NCI-H446 (cell line): ENCODE measurements around the gene FOXJ3.
A peak's percentile ranks its signal among the peaks of the same experiment; 100 is the strongest.

Experiments
- DNase-seq, 2 experiments: peaks; one replicate each; lab custom pipeline; 2025; lab: John Stamatoyannopoulos, UW

Gene FOXJ3

DNA sequence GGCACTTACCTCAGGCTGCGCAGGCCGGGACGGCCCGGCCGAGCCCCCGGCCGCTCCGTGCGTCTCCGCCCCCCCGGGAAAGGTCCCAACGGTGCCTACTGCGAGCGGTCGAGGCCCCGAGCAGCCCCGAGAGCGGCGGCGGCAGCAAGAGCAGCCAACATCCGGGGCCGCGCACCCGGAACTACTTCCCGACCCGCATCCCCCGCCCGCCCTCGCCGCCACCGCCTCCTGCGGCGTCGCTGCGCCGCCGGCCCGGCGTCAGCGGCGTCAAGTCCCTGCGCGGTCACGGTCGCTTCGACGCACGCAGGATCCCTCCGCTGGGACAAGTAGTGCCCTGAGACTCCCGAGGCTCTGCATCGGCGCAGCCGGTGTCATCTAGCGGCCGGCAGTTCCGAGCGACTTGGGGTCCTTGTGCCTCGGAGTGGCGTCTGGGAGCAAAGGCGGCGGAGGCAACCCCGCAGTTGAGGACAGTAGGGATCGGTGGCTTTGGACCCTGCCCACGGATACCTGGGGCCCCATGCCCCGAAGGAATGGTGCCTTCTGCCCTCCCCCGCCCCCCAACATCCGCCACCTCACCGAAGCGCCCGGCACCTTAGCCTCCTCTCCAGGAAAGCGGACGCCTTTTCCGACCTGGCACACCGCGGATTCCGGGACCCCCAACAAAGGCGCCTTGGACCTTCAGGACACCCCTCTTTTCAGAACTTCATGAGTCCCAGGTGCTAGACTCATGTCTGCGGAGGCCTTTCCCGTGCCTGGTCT, at the start of gene FOXJ3:
Gene FOXJ3, minus strand, starts transcription at position 186 of the 759 bp plus-strand sequence. CDS start 24,142 bp downstream, outside the sequence.
- peak; percentile 82 to 98 for DNase-seq

- DNase-seq: no peak
Observed at GRCh38 chr1:42381280-42381673, 46.2 kb upstream of the FOXJ3 start.

- DNase-seq: peak; percentile 41 to 85
Observed at GRCh38 chr1:42380586-42381279, 45.7 kb upstream of the FOXJ3 start, which contains the start of gene RIMKLA. Gene RIMKLA, plus strand, starts transcription at chr1:42380792. Its CDS starts 143 bp downstream, at chr1:42380935.

GRCh38 chr1:42379794-42380585, 45.0 kb upstream of the FOXJ3 start:
- peak; percentile 41 to 69 for DNase-seq

DNA sequence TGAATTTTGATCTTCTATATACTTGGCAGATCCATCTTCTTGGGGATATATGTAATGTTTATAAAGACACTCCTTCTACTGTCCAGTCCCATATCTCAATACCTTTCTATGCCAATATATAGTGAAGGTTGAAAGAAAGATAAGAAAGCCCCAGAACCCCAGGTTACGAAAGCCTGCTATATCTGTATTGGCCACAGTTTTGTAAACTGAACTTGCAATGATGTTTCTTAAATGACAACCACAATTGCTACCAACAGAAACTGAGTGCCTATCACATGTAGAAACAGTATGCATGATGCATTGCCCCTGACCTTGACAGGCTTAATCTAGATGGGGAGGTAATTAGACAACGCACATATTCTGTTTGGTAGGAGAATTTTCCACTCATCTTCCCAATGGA, 37.8 kb upstream of the FOXJ3 start:
- no peak for DNase-seq

DNA sequence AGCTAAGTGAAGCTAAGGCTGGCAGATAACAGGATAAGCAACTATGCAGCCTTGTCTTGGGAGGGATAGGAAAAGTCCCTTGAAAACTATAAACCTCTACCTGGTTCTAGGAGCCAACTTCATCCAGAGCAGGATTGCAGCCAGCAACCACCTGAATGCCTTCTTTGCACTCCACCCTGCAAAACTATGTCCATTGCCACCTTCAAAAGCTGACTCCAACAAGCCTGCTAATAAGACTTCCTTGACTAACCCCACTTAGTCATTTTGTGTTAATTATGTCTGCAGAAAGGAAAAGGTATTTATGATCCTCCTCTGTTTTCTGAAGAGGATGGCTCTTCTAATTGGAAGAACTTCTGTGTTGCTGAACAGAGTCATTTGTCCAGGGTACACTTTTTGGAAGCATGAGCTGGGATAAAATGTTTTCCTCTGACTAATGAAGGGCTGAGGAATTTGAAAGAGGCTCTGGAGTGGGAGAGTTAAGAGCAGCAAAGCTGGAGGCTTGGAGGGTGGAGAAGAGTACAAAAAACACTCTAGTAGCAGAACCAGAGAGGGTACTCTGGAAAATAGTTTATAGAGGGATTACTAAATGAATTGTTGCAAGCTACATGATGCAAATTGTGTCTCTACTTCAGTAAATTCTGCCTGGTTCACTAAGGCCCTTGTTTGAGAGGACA, 36.0 kb upstream of the FOXJ3 start:
- no peak for DNase-seq

DNA sequence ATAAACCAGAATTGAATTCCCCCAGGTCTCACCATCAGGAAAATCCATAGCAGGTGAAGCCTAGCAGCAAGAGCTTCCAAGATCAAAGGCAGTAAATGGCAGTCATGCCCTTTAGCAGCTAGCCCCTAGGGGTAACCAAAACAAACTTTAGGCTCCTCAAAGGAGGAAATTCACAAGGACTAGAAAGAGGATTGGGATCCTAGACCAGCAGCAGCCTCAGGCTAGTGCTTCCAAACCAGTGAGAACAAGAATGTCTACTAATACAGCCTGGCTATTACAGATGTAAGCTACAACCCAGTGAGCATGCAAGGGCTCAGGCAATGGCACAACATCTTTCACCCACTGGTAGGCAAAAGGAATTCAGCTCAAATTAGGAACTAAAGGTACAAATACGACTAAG, 34.4 kb upstream of the FOXJ3 start:
- DNase-seq: no peak

- no peak for DNase-seq
Observed at GRCh38 chr1:42368096-42368795, 33.2 kb upstream of the FOXJ3 start.

DNA sequence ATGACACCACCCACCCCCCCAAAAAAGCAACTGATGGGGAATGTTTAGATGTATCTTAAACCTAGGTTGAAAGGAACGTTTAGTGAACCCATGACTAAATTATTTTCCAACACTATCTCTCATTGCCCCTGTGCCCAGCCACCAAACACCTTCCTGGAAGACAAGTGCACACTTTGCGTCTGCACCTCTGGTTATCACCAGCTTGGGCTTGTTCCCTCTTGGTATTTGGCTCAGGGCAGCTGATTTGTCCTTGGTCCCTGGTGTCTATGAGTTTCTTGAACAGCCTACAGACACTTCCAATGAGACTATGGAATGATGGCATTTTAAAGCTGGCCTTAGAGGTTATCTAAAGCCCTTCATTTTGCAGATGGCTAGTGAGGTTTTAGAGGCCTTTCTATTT, 30.1 kb upstream of the FOXJ3 start:
- no peak for DNase-seq

DNA sequence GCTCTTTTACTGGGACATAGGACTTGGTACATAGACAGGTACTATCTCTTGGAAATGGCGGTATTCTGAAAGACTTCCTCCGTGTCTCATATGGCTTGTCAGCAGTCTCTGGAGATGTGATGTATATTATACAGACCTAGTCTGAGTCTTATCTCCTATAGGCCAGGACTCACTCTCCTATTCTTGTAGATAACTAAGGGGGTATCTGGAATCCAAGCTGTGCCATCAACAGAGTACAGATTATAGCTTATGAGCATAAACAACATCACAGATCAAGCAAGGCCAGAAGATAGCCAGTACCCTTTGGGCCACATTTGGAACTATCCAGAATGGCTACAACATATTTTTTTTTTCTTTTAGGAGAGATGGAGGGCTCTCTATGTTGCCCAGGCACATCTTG, 29.5 kb upstream of the FOXJ3 start:
- no peak for DNase-seq

DNA sequence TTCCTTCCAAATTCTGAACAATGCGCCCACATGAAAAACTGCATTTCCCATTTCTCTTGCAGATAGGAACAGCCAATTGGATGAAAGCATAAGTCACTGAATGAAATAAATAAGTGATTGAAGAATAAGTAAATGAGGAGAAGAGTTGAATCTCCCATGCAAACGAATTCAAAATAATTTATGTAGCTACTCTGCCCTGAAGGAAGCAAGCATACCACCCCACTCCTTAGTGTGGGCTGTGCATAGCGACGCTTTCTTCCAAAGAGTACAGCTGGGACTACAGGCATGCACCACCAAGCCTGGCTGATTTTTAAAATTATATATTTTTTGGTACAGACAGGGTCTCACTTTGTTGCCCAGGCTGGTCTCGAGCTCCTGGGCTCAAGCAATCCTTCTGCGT, 29.1 kb upstream of the FOXJ3 start:
- no peak for DNase-seq

GRCh38 chr1:42359466-42359865, 24.4 kb upstream of the FOXJ3 start:
- no peak for DNase-seq

DNA sequence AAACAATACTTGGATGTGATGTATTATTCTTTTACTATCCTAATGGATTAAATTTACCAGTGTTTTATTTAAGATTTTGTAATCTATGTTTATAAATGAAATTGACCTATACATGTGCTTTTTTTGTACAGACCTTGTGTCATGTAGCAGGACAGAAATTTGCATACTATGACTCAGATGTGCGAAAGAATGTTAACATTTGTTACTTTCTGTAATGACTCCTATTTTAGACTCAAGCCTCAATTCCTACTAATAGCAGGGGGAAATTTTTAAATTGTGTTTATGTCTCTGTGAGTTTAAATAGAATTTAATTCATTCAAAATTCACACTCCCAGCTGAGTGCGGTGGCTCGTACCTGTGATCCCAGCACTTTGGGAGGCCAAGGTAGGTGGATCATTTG, 23.8 kb upstream of the FOXJ3 start:
- no peak for DNase-seq

DNA sequence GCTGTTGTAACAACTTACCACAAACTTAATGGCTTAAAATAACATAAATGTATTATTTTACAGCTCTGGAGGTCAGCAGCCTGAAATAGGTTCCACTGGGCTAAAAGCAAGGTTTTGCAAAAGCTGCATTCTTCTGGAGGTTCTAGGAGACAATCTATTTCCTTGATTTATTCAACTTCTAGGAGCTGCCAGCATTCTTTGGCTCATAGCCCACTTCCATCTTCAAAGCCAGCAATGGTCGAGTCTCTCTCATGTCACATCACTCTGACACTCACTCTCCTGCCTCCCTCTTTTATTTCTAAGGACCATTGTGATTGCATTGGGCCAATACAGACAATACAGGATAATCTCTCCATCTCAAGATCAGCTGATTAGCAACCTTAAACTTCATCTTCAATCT, 15.1 kb upstream of the FOXJ3 start:
- peak in 1 of 2 experiments; percentile 16 for DNase-seq

GRCh38 chr1:42348498-42348897, 13.5 kb upstream of the FOXJ3 start:
- DNase-seq: no peak

GRCh38 chr1:42343049-42343448, 8.0 kb upstream of the FOXJ3 start:
- DNase-seq: no peak

DNA sequence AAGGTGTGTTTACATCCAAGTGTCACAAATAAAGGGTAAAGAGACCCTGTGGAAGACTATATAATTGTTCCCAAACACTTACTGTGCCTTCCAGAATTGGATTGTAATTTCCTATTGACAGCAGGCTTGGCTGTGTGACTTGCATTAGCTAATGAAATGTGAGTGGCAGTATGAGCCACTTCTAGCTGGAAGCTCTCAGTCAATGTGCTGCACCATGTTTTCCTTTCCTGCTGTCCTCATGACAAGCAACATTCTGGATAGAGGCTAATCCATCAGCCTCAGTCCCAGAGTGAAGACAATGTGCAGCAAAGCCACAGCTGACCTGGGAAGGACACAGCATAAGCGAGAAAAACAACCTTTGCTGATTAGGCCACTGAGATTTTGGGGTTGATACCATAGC, 5.9 kb upstream of the FOXJ3 start:
- no peak for DNase-seq

DNA sequence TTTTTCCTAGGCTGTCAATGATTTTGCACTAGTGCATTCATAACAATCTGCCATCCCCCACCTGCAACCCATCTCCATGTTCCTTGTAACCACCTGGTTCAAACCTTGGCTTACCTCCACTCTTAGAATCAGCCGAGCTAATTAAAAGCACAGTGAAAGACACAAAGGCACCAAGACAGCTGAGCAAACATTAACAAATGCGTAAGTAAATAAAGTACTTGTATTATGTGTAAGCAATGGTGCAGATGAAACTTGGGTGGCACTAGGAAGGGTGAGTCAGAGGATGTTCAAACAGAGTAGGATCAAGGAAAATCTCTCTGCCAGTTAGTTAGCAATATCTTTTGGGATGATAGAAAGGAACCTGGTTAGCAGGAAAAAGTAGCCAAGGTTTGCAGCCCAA, 5.1 kb upstream of the FOXJ3 start:
- peak; percentile 28 to 81 for DNase-seq

GRCh38 chr1:42336978-42337377, 1.9 kb upstream of the FOXJ3 start:
- DNase-seq: no peak

GRCh38 chr1:42335809-42336518, 929 bp upstream of the FOXJ3 start:
- DNase-seq: peak in 1 of 2 experiments; percentile 38
